Osteoblast (primary cell): ENCODE measurements around the gene VTI1A. TPM values are rescaled to one million over a fixed set of nuclear protein-coding genes. Genes with fewer than 3 reads are reported as not detected.
"Not testable (repeated sequence)": the region's sequence is repeated elsewhere in the genome, so short reads cannot be mapped to it uniquely, and the experiment has no call there.

Source experiments
- DNase-seq: peaks from one replicate; pipeline ENCODE4 v3.0.0; 2011; ENCODE audit warnings: low spot score, mixed read lengths; ENCODE audit not compliant: insufficient read length; ENCODE audit errors: missing footprints
- H2AFZ ChIP-seq: 2 replicates; pipeline ENCODE4 v1.6.0; 2011; ENCODE audit warnings: mild to moderate bottlenecking, low read length
- H3K27ac ChIP-seq: 2 replicates; pipeline ENCODE4 v1.5.1; 2011; ENCODE audit warnings: mild to moderate bottlenecking, low read depth, low read length, moderate library complexity
- H3K27me3 ChIP-seq: 2 replicates; pipeline ENCODE4 v1.6.0; 2012; ENCODE audit warnings: mild to moderate bottlenecking, control low read depth, inconsistent platforms, low read length, moderate library complexity; ENCODE audit not compliant: insufficient read depth
- H3K36me3 ChIP-seq: 2 replicates; pipeline ENCODE4 v1.5.1; 2011; ENCODE audit warnings: mild to moderate bottlenecking, low read length, control low read depth, moderate library complexity; ENCODE audit not compliant: insufficient read depth
- H3K4me1 ChIP-seq: 2 replicates; pipeline ENCODE4 v1.5.1; 2011; ENCODE audit warnings: mild to moderate bottlenecking, low read length, control low read depth, moderate library complexity; ENCODE audit not compliant: insufficient read depth
- H3K4me2 ChIP-seq: 2 replicates; pipeline ENCODE4 v1.6.0; 2011; ENCODE audit warnings: mild to moderate bottlenecking, low read length; ENCODE audit not compliant: insufficient read depth
- H3K4me3 ChIP-seq: fragments of 200-600 bp; sonication (generic); 3 replicates; pipeline ENCODE4 v1.5.1; 2012; ENCODE audit warnings: mild to moderate bottlenecking, low read length, inconsistent platforms; ENCODE audit not compliant: insufficient read depth
- H3K79me2 ChIP-seq: 2 replicates; pipeline ENCODE4 v1.6.0; 2012; ENCODE audit warnings: mild to moderate bottlenecking, low read length, control low read depth, inconsistent platforms; ENCODE audit not compliant: insufficient read depth
- H3K9me3 ChIP-seq: 2 replicates; pipeline ENCODE4 v1.5.1; 2011; ENCODE audit warnings: low read depth, low read length, control low read depth
- H4K20me1 ChIP-seq: 2 replicates; pipeline ENCODE4 v1.6.0; 2012; ENCODE audit warnings: mild to moderate bottlenecking, low read length, control low read depth; ENCODE audit not compliant: insufficient read depth
- CTCF ChIP-seq: IDR thresholded peaks from 2 replicates; pipeline ENCODE4 v1.5.1; 2011; ENCODE audit warnings: mild to moderate bottlenecking, low read depth, low read length, moderate library complexity; ENCODE audit errors: extremely low read depth
- total RNA-seq: library from RNA; depleted of rRNA; stranded (reverse); fragments of >200 nt; gene quantifications from 2 replicates; pipeline ENCODE4 v1.2.3, GENCODE V29; 2012

VTI1A gene
- total RNA-seq, 1 donor = 34.7 TPM

- Histone ChIP-seq H3K4me3 (no peak overlapping the region), H3K79me2 (no peaks in the 10 kb centered on the region), H3K36me3 (no peaks in the 10 kb centered on the region), H3K4me1 (peaks cover 13% of the 10 kb centered on the region), H4K20me1 (peaks cover 10% of the 10 kb centered on the region), H3K27me3 (no peaks in the 10 kb centered on the region), H3K9me3 (no peaks in the 10 kb centered on the region), H2AFZ (no peak overlapping the region), H3K27ac (no peak overlapping the region), H3K4me2 (no peak overlapping the region)
- TF ChIP-seq CTCF = no peak
- no peak for DNase-seq
Observed at GRCh38 chr10:112492736-112493135, 45.7 kb downstream of the VTI1A start.

- H3K4me2 ChIP-seq = no peak overlapping the region
- H4K20me1 ChIP-seq = no peaks in the 10 kb centered on the region
- no peaks in the 10 kb centered on the region for H3K4me1 ChIP-seq
- no peak overlapping the region for H3K4me3 ChIP-seq
- no peak overlapping the region for H3K27ac ChIP-seq
- H3K36me3 ChIP-seq = no peaks in the 10 kb centered on the region
- no peaks in the 10 kb centered on the region for H3K79me2 ChIP-seq
- no peak for DNase-seq
- H2AFZ ChIP-seq = no peak overlapping the region
- H3K27me3 ChIP-seq = no peaks in the 10 kb centered on the region
- H3K9me3 ChIP-seq = no peaks in the 10 kb centered on the region
- TF ChIP-seq CTCF = no peak
Observed at GRCh38 chr10:112497347-112497950, 50.4 kb downstream of the VTI1A start.

- Histone ChIP-seq H3K4me2 (no peak overlapping the region), H3K79me2 (no peaks in the 10 kb centered on the region), H3K27ac (no peak overlapping the region), H3K4me1 (no peaks in the 10 kb centered on the region), H3K27me3 (no peaks in the 10 kb centered on the region), H3K4me3 (no peak overlapping the region), H3K36me3 (no peaks in the 10 kb centered on the region), H2AFZ (no peak overlapping the region), H4K20me1 (no peaks in the 10 kb centered on the region), H3K9me3 (no peaks in the 10 kb centered on the region)
- DNase-seq = no peak
- TF ChIP-seq CTCF = no peak
Observed at GRCh38 chr10:112498806-112499205, 51.8 kb downstream of the VTI1A start.

- DNase-seq, H2AFZ ChIP-seq, H3K4me3 ChIP-seq, H3K4me1 ChIP-seq, H3K4me2 ChIP-seq, H3K36me3 ChIP-seq, H3K79me2 ChIP-seq, H4K20me1 ChIP-seq, H3K27ac ChIP-seq, H3K27me3 ChIP-seq, H3K9me3 ChIP-seq: not testable (repeated sequence)
Observed at GRCh38 chr10:112499985-112500384, 53.0 kb downstream of the VTI1A start.
